Stomach (tissue), 9 donors: ENCODE results near the gene PARD6G. TPM values are rescaled to one million over a fixed set of nuclear protein-coding genes. Genes with fewer than 3 reads are reported as not detected.
A peak's percentile ranks its signal among the peaks of the same experiment; 100 is the strongest.

Source experiments
- DNase-seq, 2 donors: peaks; one replicate each; pipeline versions ENCODE4 v3.0.0 to v3.0.0-alpha.2; 2013 to 2019
- H3K27ac ChIP-seq, 5 donors: fragments of 200-600 bp in 4 of 5; sonication (generic) in 4 of 5; one replicate each; pipeline ENCODE4 v1.5.1; 2013 to 2019; ENCODE audit warnings: mild to moderate bottlenecking in 1 of 5, moderate library complexity in 1 of 5
- H3K27me3 ChIP-seq, 3 donors: fragments of 200-600 bp; sonication (generic); one replicate each; pipeline ENCODE4 v1.5.1; 2017 to 2019; ENCODE audit warnings: mixed run types in 1 of 3
- H3K36me3 ChIP-seq, 4 donors: fragments of 200-600 bp; sonication (generic); 1 replicate in 3 of 4; 2 replicates in 1 of 4; pipeline ENCODE4 v1.5.1; 2016 to 2019
- H3K4me1 ChIP-seq, 4 donors: fragments of 200-600 bp; sonication (generic); one replicate each; pipeline ENCODE4 v1.5.1; 2016 to 2019
- H3K4me3 ChIP-seq, 4 donors: fragments of 200-600 bp; sonication (generic) in 3 of 4; one replicate each; pipeline ENCODE4 v1.5.1; 2016 to 2019; ENCODE audit warnings: mild to moderate bottlenecking in 1 of 4
- H3K9me3 ChIP-seq, 4 donors: fragments of 200-600 bp; sonication (generic); one replicate each; pipeline ENCODE4 v1.5.1; 2016 to 2019
- CTCF ChIP-seq, 7 experiments: fragments of 450-650 bp in 4 of 7; fragments of 200-600 bp in 3 of 7; sonication (generic) in 3 of 7; IDR thresholded peaks; one replicate each; pipeline ENCODE4 v1.5.1; 2016 to 2019; ENCODE audit warnings: antibody characterized with exemption in 7 of 7, control low read depth in 2 of 7, mild to moderate bottlenecking in 1 of 7
- EP300 ChIP-seq: sonication (generic); formaldehyde crosslinking; IDR thresholded peaks from one replicate; pipeline ENCODE4 v1.6.1; 2017; ENCODE audit warnings: antibody characterized with exemption
- POLR2A ChIP-seq, 4 donors: fragments of 450-650 bp; IDR thresholded peaks; one replicate each; pipeline ENCODE4 v1.6.1; 2016; ENCODE audit warnings: antibody characterized with exemption in 4 of 4, control low read depth in 2 of 4, mild to moderate bottlenecking in 1 of 4, moderate library complexity in 1 of 4
- POLR2AphosphoS5 ChIP-seq, 3 donors: sonication (generic); formaldehyde crosslinking; IDR thresholded peaks; one replicate each; pipeline ENCODE4 v1.6.1; 2016; ENCODE audit warnings: antibody characterized with exemption in 3 of 3
- WGBS, 5 donors: extraction: QIAGEN DNeasy Blood & Tissue Kit in 3 of 5; methylation state at CpG; one replicate each; pipeline versions ENCODE4 v1.1.5 to v1.1.7; 2013 to 2018; 5-methylcytosine and 5-hydroxymethylcytosine counted together
- intact Hi-C: fragments of 100-400 bp; cut with DNase I; formaldehyde crosslinking; loops from one replicate; pipeline ENCODE4 v1.15.1; 2023; ENCODE audit warnings: low total_unique reads
- polyA plus RNA-seq, 3 donors: library from polyadenylated mRNA; stranded (reverse); fragments of 200-250 nt; gene quantifications; one replicate each; pipeline ENCODE4 v1.2.3, GENCODE V29; 2013
- total RNA-seq, 5 donors: library from RNA; depleted of rRNA; stranded (reverse); fragments of >200 nt; gene quantifications; one replicate each; pipeline versions ENCODE4 v1.1.0 to v1.2.3, GENCODE V29; 2014 to 2016
- donor health status: healthy with polysubstance abuse.
- donor health status: Bipolar disorder and iron deficiency.
- donor health status: healthy.

PARD6G gene
- total and polyA plus RNA-seq, 8 donors: 1.5 to 15.9 (median 3.9) TPM

- peak overlapping the region in 1 of 5 donors; percentile 36 for H3K27ac ChIP-seq
- peaks cover 21 to 70% (median 48%) of the 10 kb centered on the region in 4 donors for H3K4me1 ChIP-seq
- peaks cover 0 to 5% (median 4%) of the 10 kb centered on the region in 4 donors for H3K36me3 ChIP-seq
- H3K27me3 ChIP-seq: no peaks in the 10 kb centered on the region
- peak in 1 of 2 donors; percentile 31 for DNase-seq
- TF ChIP-seq CTCF (IDR thresholded peaks at IDR 0.05) (no peak), POLR2AphosphoS5 (IDR thresholded peaks at IDR 0.05) (peak in 1 of 3 donors; percentile 46)
- intact Hi-C loops: no loop called here
- WGBS, 5 donors: 32 to 65% (median 44%) methylated on average over 5 of the region's 5 CpGs
- no peak overlapping the region for H3K4me3 ChIP-seq
- no peaks in the 10 kb centered on the region for H3K9me3 ChIP-seq
Measured at GRCh38 chr18:80145196-80145804, 102.0 kb downstream of the PARD6G start.

GRCh38 chr18:80143881-80144280 lies 103.4 kb downstream of the PARD6G start:
- TF ChIP-seq POLR2A (IDR thresholded peaks at IDR 0.05) (no peak), EP300 (no peak), CTCF (IDR thresholded peaks at IDR 0.05) (no peak), POLR2AphosphoS5 (IDR thresholded peaks at IDR 0.05) (no peak)
- WGBS, 5 donors: 27 to 54% (median 35%) methylated on average over 2 of the region's 2 CpGs
- H3K9me3 ChIP-seq: no peaks in the 10 kb centered on the region
- H3K4me1 ChIP-seq: peaks cover 21 to 61% (median 44%) of the 10 kb centered on the region in 4 donors
- H3K4me3 ChIP-seq: no peak overlapping the region
- no peak for DNase-seq
- no peak overlapping the region for H3K27ac ChIP-seq
- peaks cover 6 to 20% (median 10%) of the 10 kb centered on the region in 4 donors for H3K36me3 ChIP-seq
- intact Hi-C loops: no loop called here
- H3K27me3 ChIP-seq: no peaks in the 10 kb centered on the region

GRCh38 chr18:80140455-80140985 lies 106.8 kb downstream of the PARD6G start:
- H3K4me3 ChIP-seq: no peak overlapping the region
- intact Hi-C loops: no loop called here
- H3K4me1 ChIP-seq: peaks cover 16 to 29% (median 24%) of the 10 kb centered on the region in 4 donors
- no peaks in the 10 kb centered on the region for H3K9me3 ChIP-seq
- peaks cover 31 to 53% (median 41%) of the 10 kb centered on the region in 4 donors for H3K36me3 ChIP-seq
- 82 to 94% (median 93%) methylated on average over 5 of the region's 5 CpGs for WGBS, 5 donors
- TF ChIP-seq EP300 (no peak), CTCF (IDR thresholded peaks at IDR 0.05) (no peak), POLR2AphosphoS5 (IDR thresholded peaks at IDR 0.05) (no peak), POLR2A (IDR thresholded peaks at IDR 0.05) (no peak)
- H3K27me3 ChIP-seq: no peaks in the 10 kb centered on the region
- DNase-seq: no peak
- no peak overlapping the region for H3K27ac ChIP-seq

GRCh38 chr18:80137976-80138375 lies 109.3 kb downstream of the PARD6G start:
- WGBS, 5 donors: 89 to 96% (median 94%) methylated on average over 11 to 12 of the region's 12 CpGs
- Histone ChIP-seq H3K9me3 (no peaks in the 10 kb centered on the region), H3K27me3 (no peaks in the 10 kb centered on the region), H3K4me3 (no peak overlapping the region), H3K27ac (no peak overlapping the region), H3K4me1 (peaks cover 0 to 5% (median 2%) of the 10 kb centered on the region in 4 donors), H3K36me3 (peaks cover 37 to 79% (median 66%) of the 10 kb centered on the region in 4 donors)
- intact Hi-C loops: no loop called here
- TF ChIP-seq EP300: no peak
- no peak for TF ChIP-seq POLR2A (IDR thresholded peaks at IDR 0.05)
- no peak for TF ChIP-seq POLR2AphosphoS5 (IDR thresholded peaks at IDR 0.05)
- no peak for TF ChIP-seq CTCF (IDR thresholded peaks at IDR 0.05)
- no peak for DNase-seq
